Measurements from ENCODE around the gene CNTNAP2.

DNA sequence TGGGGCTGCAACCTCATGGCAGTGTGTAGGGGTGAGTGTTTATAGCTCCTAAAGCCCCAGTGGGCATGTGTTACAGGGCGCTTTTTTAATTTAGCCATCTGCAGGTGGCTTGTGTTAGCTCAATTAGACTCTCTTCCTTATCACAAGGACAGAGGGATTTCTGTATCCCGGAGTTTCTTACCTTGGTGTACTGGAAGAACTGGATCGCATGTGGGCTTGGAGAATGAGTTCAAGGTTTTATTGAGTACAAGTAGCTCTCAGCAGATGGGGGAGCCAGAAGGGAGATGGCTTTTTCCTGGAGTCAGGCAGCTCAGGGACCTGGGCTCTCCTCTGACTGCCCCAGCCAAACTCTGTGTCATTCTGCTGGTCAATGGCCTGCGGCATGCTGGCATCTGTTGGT is 2320.4 kb downstream of the CNTNAP2 start:
- no peak for TF ChIP-seq POLR2A (IDR thresholded peaks at IDR 0.05; ENCODE audit: low read depth, low read length)
- TF ChIP-seq TAF1 (IDR thresholded peaks at IDR 0.05; ENCODE audit: low read depth, low read length), result no peak
- TF ChIP-seq POLR2AphosphoS5 (IDR thresholded peaks at IDR 0.05; ENCODE audit: low read depth, low read length), result no peak
- no peak for TF ChIP-seq SPI1 (IDR thresholded peaks at IDR 0.05; ENCODE audit: low read depth, low read length)
- TF ChIP-seq POU2F2 (IDR thresholded peaks at IDR 0.05; ENCODE audit: low read depth, low read length), result no peak
- TF ChIP-seq PAX5 (IDR thresholded peaks at IDR 0.05; ENCODE audit: insufficient read depth, low read length, severe bottlenecking), result no peak
